G401.6 (cell line): Measurements from ENCODE around the gene PHOSPHO2.
"Not testable (repeated sequence)": the region's sequence is repeated elsewhere in the genome, so short reads cannot be mapped to it uniquely, and the experiment has no call there.

Experiments
- FAIRE-seq: peaks from 2 replicates; lab custom pipeline; 2012; peaks lifted over from hg19 to GRCh38; lab: Jason Lieb, UNC

Gene PHOSPHO2

DNA sequence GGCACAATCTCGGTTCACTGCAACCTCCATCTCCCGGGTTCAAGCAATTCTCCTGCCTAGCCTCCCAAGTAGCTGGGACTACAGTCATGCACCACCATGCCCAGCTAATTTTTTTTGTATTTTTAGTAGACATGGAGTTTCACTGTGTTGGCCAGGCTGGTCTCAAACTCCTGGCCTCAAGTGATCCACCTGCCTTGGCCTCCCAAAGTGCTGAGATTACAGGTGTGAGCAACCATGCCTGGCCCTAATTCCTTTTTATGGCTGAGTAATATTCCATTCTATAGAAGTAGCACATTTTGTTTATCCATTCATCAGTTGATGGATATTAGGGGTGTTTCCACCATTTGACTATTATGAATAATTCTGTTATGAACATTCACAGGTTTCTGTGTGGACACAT is 9.6 kb upstream of the PHOSPHO2 start:
- FAIRE-seq = not testable (repeated sequence)

DNA sequence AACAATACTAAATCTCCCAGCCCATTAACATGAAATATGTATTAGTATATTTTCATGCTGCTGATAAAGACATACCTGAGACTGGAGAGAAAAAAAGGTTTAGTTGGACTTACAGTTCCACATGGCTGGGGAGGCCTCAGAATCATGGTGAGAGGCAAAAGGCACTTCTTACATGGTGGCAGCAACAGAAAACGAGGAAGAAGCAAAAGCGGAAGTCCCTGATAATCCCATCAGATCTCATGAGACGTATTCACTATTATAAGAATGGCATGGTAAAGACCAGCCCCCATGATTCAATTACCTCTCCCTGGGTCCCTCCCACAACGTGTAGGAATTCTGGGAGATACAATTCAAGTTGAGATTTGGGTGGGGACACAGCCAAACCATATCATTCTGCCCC is 7.4 kb upstream of the PHOSPHO2 start:
- not testable (repeated sequence) for FAIRE-seq

DNA sequence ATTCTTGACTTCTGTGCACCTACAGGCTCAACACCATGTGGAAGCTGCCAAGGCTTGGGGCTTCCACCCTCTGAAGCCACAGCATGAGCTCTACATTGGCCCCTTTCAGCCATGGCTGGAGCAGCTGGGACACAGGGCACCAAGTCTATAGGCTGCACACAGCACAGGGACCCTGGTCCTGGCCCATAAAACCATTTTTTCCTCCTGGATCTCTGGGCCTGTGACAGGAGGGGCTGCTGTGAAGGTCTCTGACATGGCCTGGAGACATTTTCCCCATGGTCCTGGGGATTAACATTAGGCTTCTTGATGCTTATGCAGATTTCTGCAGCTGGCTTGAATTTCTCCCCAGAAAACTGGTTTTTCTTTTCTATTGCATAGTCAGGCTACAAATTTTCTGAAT is 6.3 kb upstream of the PHOSPHO2 start:
- not testable (repeated sequence) for FAIRE-seq

DNA sequence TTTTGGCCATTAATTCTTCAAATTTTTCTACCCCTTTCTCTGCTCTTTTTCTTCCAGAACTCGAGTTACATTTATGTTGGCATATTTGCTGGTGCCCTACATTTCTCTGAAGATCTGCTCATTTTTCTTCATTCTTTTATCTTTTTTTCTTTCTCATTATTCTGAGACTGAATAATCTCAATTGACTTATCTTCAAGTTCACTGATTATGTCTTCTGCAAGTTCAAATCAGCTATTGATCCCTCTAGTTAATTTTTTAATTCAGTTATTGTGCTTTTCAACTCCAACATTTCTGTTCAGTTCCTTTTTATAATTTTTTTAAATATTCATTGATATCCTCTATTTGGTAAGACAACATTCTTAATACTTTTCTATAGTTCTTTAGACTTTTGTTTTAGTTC is 3.3 kb upstream of the PHOSPHO2 start:
- FAIRE-seq = peak; percentile 11

DNA sequence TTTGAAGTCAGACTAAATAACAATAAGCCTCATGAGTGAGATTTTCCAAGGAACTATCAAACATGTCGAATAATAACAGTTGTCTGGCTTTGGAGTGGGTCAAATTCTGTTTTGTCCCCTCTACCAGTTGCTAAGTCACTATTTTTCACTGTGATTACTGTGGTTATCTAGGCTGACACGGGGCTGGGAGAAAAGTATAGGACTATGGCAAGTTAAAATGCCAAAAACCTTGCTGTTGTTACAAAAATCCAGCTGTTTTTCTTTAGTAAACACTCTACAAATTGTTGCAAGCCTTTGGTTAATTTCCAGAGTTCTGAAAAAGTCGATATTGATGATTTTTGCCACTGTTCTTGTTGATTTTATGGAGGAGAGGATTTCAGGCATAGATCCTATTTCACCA is 1.6 kb upstream of the PHOSPHO2 start:
- FAIRE-seq = no peak

DNA sequence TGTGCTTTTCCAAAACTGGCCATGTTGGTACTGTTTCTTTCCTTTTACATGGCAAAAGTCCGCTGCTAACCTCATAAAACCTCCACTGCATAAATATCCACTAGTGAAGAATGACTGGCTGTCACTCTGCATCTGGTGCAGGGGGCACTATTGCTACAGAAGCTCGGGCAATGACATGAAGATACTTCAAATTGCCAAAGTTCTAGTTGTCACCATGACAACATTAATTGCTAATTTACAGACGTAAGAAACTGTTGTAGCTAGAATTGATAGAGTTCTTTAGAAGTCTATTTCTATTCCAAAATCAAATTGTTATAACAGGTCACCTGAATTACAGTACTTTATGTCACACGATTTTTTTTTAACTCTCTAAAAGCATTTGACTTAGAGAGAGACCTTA is 909 bp upstream of the PHOSPHO2 start:
- FAIRE-seq = no peak

DNA sequence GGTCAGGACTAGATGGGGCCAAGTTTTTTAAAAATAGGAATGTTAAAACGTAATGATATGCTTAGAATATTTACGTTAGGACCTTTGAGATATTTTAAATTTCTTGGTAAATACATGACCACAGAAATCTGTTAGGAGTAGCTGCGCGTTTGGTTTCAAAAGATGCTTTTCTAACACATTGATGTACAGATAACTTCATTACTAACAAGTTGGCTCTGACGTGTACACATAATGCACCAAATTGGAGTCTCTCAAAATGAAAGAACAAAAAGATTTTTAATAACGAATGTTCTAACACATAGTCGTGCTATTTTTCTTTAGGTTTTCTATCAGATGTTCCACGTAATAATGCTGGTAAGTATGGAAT is 608 bp downstream of the PHOSPHO2 start:
- no peak for FAIRE-seq

DNA sequence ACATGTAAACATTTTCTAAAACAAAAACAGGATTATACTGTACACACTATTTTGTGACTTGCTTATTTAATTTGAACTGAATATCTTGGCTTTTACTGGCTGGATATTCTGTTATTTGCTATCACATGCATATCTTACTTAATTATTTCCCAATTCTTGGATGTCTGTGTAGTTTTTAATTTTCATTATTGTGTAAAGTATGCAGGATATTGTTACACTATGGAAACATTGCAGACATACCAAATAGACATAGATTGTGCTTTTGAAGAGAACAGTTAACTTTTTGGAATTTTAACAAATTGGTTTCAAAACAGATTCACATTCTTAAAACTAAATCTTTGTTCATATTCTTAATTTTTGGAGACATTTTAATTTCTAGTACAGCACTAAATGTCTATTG is 2.1 kb downstream of the PHOSPHO2 start:
- FAIRE-seq = peak; percentile 46

DNA sequence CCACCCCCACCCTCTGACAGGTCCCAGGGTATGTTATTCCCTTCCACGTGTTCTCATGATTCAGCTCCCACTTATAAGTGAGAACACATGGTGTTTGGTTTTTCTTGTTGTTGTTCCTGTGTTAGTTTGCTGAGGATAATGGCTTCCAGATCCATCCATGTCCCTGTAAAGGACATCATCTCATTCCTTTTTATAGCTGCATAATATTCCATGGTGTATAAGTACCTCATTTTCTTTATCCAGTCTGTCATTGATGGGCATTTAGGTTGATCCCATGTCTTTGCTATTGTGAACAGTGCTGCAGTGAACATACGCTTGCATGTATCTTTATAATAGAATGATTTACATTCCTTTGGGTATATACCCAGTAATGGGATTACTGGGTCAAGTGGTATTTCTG is 4.9 kb downstream of the PHOSPHO2 start:
- FAIRE-seq = not testable (repeated sequence)

DNA sequence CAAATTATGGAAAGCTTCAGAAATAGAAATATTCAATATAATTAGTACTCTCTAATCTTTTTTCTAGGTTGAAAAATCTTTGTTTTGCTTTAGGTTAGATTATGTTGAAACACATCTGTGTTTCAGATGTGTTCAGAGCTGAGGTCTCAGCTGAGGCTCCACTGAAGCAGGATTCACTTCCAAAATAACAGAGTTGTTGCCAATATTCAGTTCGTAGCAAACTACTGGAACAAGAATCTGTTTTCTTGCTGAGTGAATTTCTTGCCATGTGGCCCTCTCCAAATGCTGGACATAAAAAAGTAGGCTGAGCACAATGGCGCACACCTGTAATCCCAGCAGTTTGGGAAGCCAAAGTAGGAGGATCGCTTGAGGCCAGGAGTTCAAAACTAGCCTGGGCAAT is 8.7 kb downstream of the PHOSPHO2 start:
- FAIRE-seq = peak; percentile 42

DNA sequence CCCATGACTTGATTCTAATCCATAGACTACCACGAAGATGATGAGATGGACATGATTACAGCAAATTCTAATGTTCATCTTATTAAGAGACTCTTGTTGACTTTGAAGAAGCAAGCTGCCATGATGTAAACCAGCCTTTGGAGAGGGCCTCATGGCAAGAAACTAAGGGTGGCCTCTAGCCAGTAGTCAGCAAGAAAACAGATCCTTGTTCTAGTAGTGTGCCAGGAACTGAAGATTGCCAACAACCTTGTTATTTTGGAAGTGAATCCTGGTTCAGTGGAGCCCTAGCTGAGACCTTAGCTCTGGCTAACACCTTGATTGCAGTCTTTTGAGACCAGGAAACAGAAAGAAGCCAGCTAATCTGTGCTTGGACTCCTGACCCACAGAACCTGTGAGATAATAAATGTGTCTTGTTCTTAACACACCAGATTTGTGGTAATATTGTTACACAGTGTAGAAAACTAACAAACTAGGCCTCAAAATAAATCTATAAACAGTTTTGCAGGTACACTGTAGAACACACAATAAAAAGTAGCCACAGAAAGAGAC is 10.0 kb downstream of the PHOSPHO2 start:
- FAIRE-seq = no peak

DNA sequence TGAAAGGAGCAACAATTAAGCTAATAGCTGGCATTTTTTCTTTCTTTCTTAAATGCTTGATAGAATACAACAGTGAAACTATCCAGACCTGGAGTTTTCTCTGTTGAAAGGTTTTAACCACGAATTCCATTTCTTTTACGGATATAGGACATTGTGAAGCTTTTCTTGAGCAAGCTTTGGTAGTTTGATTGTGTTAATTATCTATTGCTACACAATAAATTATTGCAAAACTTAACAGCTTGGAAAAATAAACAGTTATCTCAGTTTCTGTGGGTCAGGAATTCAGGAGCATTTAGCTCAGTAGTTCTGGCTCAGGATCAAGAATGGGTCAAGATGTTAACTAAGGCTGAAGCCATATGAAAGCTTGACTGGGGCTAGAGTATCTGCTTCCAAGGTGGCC is 11.7 kb downstream of the PHOSPHO2 start:
- FAIRE-seq = no peak

DNA sequence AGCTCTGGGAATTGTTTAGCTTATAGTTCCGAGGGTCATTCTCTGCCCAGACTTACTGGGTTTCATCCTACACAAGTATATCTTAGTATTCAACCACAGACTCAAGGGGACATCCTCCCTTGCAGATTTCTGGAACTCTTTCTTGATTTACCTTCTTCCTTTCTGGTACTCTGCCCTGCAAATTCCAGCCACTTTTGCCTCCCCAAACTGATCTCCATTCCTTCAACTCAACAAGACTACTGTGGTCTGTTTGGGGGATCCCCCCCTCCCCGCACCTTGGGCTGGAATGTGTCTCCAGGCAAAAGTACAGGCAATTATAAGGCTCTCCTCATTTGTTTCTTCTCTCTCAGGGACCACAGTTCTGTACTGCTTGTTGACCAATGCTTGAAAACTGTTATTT is 13.4 kb downstream of the PHOSPHO2 start:
- no peak for FAIRE-seq

DNA sequence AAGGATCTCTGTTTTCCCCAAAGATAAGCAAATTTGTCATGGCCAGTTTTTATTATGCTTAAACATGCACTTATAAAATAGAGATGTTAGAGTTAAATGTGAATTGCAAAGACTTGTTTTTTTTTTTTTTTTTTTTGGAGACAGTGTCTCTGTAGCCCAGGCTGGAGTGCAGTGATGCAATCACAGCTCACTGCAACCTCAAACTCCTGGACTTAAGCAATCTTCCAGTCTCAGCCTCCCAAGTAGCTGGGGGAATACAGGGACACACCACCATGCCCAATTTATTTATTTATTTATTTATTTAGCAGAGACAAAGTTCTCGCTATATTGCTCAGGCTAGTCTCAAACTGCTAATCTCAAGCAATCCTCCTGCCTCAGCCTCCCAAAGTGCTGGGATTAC is 15.1 kb downstream of the PHOSPHO2 start:
- FAIRE-seq = no peak

DNA sequence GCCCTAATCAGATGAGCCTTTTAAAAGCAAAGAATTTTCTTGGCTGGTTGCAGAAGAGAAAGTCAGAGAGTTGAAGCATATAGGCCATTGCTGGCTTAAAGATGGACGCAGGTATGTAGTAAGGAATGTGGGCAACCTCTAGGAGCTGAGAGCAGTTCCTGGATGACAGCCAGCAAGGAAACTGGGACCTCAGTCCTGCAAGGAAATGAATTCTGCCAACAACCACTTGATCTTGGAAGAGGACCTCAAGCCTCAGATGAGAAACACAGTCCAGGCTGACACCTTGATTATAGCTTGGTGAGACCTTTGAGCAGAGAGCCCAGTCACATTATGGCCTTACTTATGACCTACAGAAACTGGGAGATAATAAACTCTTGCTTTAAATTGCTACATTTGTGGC is 15.7 kb downstream of the PHOSPHO2 start:
- no peak for FAIRE-seq

DNA sequence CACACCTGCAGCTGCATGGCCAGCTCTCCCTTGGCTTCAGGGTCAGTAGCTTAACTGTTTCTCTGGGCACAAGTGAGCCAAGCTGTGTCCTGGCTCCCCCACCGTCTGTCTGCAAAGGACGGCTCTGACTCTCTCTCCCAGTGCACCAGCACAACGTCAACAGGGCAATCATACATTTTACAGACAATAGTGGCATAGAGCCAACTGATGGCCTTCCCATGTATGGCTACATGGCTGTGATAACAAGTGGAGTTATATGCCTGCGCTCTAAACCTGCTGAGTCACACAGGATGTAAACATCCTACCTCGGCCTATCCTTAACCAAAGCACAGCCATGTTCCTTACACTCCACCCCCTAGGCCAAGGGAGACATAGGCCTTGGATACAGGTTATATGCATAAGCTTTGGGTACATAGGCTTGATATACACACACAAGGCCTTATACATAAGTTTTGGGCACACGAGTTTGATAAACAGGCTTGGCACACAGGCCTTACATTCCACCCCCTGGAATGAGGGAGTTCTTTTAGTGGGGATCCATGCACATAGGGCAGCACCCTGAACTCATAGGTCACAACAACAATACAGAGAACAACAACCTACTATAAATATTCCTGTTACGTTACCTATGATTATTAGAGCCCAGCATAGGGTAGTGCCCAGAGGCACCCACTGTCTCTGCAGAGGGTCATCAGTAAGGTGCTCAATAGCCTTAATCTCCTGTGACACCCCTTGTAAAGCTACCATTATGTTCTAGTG is 17.7 kb downstream of the PHOSPHO2 start:
- no peak for FAIRE-seq

DNA sequence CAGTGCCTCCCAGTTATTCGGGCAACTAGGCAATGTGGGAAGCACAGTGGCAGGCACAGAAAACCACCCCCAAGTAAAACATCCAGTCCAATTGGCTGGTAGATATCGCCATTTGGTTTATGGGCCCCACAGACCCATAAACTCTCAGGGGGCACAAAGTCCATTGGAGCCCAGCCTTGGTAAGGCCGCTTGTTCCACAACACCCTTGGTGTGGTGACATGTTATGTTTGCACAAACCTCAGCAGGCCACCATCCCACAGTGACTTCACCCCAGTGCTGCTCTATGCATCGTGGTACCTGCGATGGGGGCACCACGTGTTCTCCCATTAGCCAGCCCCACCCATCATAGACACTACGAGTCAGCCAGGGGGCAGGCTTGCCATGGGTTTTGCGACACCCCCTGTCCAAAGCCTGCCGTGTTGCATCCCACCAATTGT is 18.5 kb downstream of the PHOSPHO2 start:
- no peak for FAIRE-seq

DNA sequence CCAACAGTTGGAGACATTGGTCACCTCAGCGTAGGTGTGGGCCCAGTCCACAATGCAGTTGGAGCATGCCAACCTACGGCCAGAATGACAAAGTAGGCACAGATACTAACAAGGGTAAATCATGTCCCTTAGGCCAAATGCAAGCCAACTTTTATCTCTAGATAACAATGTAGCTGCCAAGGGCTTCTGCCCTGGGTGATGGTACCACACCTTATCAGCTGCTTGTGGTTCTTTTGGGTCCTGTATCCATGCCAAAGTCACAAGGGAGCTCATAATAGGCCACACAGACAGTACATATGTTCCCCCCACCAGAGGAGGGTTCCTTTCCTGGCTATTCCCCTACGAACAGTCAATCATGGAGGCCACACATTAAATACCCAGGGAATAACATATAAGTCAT is 19.1 kb downstream of the PHOSPHO2 start:
- FAIRE-seq = no peak

DNA sequence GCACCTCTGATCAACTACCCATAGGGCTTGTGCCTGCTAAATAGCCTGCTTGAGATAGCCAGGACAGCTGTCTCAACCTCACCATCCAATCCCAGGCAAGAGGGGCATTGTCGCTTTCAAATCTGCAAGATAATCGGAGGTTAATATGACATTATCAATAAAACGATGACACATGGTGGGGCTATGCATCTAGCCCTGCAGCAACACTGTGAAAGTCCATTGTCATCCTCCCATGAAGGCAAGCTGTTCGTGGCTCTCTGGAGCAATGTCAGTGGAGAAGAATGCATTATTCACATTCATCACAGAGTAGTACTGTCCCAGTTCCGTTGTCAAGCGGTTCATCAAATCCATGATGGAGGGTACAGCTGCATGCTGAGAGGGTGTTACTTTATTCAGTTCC is 20.4 kb downstream of the PHOSPHO2 start:
- no peak for FAIRE-seq

DNA sequence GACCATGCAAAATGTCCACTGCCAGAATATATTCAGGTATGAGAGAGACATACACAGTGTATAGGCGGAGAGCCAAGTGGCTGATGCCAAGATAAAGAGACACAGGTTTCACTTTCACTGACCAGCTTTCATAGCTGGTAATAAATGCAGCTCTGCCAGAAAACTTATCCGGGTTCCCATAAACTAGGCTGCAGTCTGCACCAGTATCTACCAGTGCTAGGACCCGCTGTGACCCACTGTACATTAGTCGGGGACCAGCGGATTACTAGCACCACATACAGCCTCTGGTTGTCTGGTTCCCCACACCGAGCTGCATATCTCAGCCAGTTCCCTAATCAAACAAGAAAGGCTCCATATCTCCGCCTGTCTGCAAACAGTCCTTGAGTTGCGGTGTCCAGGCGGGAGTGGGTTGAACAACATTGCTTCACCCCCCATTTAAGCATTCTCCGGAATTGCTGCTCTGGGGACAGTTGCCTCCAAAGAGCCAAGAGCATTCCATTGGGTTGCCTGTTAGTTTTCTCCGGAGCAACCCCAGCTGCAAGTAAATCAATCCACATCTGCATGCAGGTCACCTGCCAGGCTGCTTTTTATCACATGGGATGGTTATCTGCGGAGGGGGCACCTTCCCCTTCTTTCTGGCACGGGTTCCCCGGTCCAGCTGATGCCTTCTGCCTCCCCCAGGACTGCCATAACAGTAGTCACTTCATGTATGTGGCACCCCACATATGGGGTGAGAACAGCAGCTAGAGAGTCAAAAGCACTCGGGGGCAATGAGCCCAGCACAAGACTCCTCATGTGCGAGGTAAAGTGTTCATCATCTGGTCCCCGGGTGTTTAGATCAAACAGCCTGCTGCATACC is 21.3 kb downstream of the PHOSPHO2 start:
- FAIRE-seq = no peak

DNA sequence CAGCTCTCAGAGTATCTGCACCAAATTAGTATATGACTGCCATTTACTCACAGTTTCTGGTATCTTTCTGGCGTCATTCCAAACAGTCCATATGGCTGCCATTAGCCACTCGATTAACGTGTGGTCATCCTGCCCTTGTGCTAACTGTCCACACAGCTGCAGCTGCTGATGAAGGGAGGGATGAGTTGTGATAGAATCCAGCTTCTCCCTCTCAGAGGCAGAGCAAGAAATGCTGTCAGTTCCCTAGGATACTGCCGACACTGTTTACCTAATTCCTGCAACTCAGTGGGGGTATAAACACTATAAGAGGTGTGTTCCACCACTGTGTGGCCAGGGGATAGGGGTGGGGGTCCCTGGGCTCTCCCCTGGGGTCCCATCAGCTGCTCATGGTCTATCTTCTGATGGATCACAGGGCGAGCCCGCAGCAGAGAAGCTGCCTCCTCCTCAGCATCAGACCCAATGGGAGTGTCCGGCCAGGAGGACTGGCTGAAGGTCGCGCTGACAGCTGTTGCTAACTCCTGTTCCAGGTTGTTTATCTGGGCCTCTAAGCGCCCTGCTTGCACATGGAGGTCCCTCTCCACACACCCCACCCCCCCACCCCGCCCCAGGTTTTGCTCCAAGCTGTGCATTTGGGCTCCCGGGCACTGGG is 22.1 kb downstream of the PHOSPHO2 start:
- no peak for FAIRE-seq

DNA sequence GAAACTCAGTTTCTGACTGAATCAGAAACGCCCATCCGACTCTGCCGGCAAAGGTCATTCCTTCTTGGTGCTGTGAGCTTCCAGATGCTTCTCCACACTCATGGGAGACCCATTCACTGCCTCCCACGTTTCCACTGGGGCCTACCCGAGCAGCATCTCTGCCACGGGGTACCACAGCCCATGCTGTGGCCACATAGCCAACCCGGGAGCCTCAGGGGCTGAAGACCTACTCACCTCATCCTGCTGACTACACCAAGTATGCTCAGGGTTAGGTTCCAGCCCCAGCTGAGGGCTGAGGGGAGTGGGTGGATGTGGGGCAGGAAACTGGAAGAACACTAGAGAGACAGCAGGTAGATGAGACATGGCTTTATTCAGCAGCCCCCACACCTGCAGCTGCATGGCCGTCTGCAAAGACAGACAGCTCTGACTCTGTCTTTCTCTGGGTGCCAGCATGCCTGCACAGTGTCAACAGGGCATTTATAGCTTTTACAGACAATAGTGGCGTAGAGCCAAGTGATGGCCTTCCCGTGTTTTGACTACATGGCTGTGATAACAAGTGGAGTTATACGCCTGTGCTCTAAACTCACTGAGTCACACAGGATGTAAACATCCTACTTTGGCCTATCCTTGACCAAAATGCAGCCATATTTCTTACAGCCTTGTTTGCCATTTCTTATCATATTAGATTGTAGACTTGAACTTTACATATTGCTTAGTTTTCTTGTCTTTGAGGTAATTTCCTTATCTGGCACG is 22.8 kb downstream of the PHOSPHO2 start:
- no peak for FAIRE-seq
